Memory B cell (primary cell): ENCODE measurements around the gene MAGI1.
"Not testable (repeated sequence)": the region's sequence is repeated elsewhere in the genome, so short reads cannot be mapped to it uniquely, and the experiment has no call there.

Experiments used
- ATAC-seq: fragments of 150-1000 bp; cut with Tn5 transposase; 2 replicates; pipeline ENCODE4 v1.10.0; 2021; ENCODE audit warnings: low read depth, mild to moderate bottlenecking, moderate library complexity
- DNase-seq, 2 donors: peaks; one replicate each; pipeline ENCODE4 v3.0.0; 2022; ENCODE audit warnings: low spot score in 2 of 2
- H3K27ac Mint-ChIP-seq: one replicate; pipeline ENCODE4 v1.8.0; 2022; ENCODE audit warnings: mild to moderate bottlenecking, moderate library complexity, mixed read lengths
- H3K27me3 Mint-ChIP-seq: one replicate; pipeline ENCODE4 v1.8.0; 2022; ENCODE audit warnings: mixed read lengths
- H3K36me3 Mint-ChIP-seq: one replicate; pipeline ENCODE4 v1.8.0; 2022; ENCODE audit warnings: mild to moderate bottlenecking, mixed read lengths
- H3K4me1 Mint-ChIP-seq: one replicate; pipeline ENCODE4 v1.8.0; 2022; ENCODE audit warnings: mixed read lengths
- H3K4me3 Mint-ChIP-seq: one replicate; pipeline ENCODE4 v1.8.0; 2022; ENCODE audit warnings: mild to moderate bottlenecking, moderate library complexity, mixed read lengths
- H3K9me3 Mint-ChIP-seq: one replicate; pipeline ENCODE4 v1.8.0; 2022; ENCODE audit warnings: mixed read lengths

MAGI1 gene

GRCh38 chr3:65899226-65899625, 139.5 kb downstream of the MAGI1 start:
- Mint-ChIP-seq H3K4me3 (no peak overlapping the region), H3K4me1 (no peaks in the 10 kb centered on the region), H3K9me3 (no peaks in the 10 kb centered on the region), H3K36me3 (no peaks in the 10 kb centered on the region), H3K27ac (no peak overlapping the region), H3K27me3 (no peaks in the 10 kb centered on the region)
- no peak for ATAC-seq
- DNase-seq, result no peak

- Mint-ChIP-seq H3K27me3 (no peaks in the 10 kb centered on the region), H3K9me3 (no peaks in the 10 kb centered on the region), H3K4me1 (no peaks in the 10 kb centered on the region), H3K4me3 (no peak overlapping the region), H3K36me3 (no peaks in the 10 kb centered on the region), H3K27ac (no peak overlapping the region)
- ATAC-seq (no peak), DNase-seq (no peak)
Observed at GRCh38 chr3:65897766-65898165, 141.0 kb downstream of the MAGI1 start.

GRCh38 chr3:65896321-65896720, 142.4 kb downstream of the MAGI1 start:
- ATAC-seq (no peak), DNase-seq (no peak)
- no peak overlapping the region for H3K4me3 Mint-ChIP-seq
- H3K9me3 Mint-ChIP-seq, result no peaks in the 10 kb centered on the region
- H3K27ac Mint-ChIP-seq, result no peak overlapping the region
- no peaks in the 10 kb centered on the region for H3K4me1 Mint-ChIP-seq
- H3K27me3 Mint-ChIP-seq, result no peaks in the 10 kb centered on the region
- no peaks in the 10 kb centered on the region for H3K36me3 Mint-ChIP-seq

GRCh38 chr3:65894679-65895453, 143.9 kb downstream of the MAGI1 start:
- DNase-seq (no peak), ATAC-seq (no peak)
- no peaks in the 10 kb centered on the region for H3K27me3 Mint-ChIP-seq
- no peak overlapping the region for H3K27ac Mint-ChIP-seq
- H3K4me1 Mint-ChIP-seq, result no peaks in the 10 kb centered on the region
- H3K4me3 Mint-ChIP-seq, result no peak overlapping the region
- H3K36me3 Mint-ChIP-seq, result no peaks in the 10 kb centered on the region
- H3K9me3 Mint-ChIP-seq, result peaks cover 3% of the 10 kb centered on the region

GRCh38 chr3:65894126-65894525, 144.6 kb downstream of the MAGI1 start:
- DNase-seq (no peak), ATAC-seq (no peak)
- Mint-ChIP-seq H3K4me3 (no peak overlapping the region), H3K27ac (no peak overlapping the region), H3K27me3 (no peaks in the 10 kb centered on the region), H3K36me3 (no peaks in the 10 kb centered on the region), H3K9me3 (peaks cover 3% of the 10 kb centered on the region), H3K4me1 (no peaks in the 10 kb centered on the region)

GRCh38 chr3:65893631-65894030, 145.1 kb downstream of the MAGI1 start:
- no peak overlapping the region for H3K27ac Mint-ChIP-seq
- DNase-seq, result no peak
- no peaks in the 10 kb centered on the region for H3K4me1 Mint-ChIP-seq
- peaks cover 3% of the 10 kb centered on the region for H3K9me3 Mint-ChIP-seq
- H3K36me3 Mint-ChIP-seq, result no peaks in the 10 kb centered on the region
- no peak overlapping the region for H3K4me3 Mint-ChIP-seq
- no peak for ATAC-seq
- H3K27me3 Mint-ChIP-seq, result no peaks in the 10 kb centered on the region

- H3K4me3 Mint-ChIP-seq, H3K27ac Mint-ChIP-seq, H3K9me3 Mint-ChIP-seq, ATAC-seq, H3K4me1 Mint-ChIP-seq, H3K27me3 Mint-ChIP-seq, DNase-seq, H3K36me3 Mint-ChIP-seq: not testable (repeated sequence)
Observed at GRCh38 chr3:65891477-65891876, 147.2 kb downstream of the MAGI1 start.

- Mint-ChIP-seq H3K27ac (no peak overlapping the region), H3K4me1 (no peaks in the 10 kb centered on the region), H3K4me3 (no peak overlapping the region), H3K36me3 (no peaks in the 10 kb centered on the region), H3K27me3 (peaks cover 1% of the 10 kb centered on the region), H3K9me3 (peaks cover 4% of the 10 kb centered on the region)
- DNase-seq (no peak), ATAC-seq (no peak)
Observed at GRCh38 chr3:65890328-65890727, 148.4 kb downstream of the MAGI1 start.

GRCh38 chr3:65889707-65890099, 149.0 kb downstream of the MAGI1 start:
- no peaks in the 10 kb centered on the region for H3K4me1 Mint-ChIP-seq
- no peak for ATAC-seq
- DNase-seq, result no peak
- H3K36me3 Mint-ChIP-seq, result no peaks in the 10 kb centered on the region
- H3K27ac Mint-ChIP-seq, result no peak overlapping the region
- no peak overlapping the region for H3K4me3 Mint-ChIP-seq
- peaks cover 1% of the 10 kb centered on the region for H3K27me3 Mint-ChIP-seq
- peaks cover 4% of the 10 kb centered on the region for H3K9me3 Mint-ChIP-seq

GRCh38 chr3:65888980-65889706, 149.6 kb downstream of the MAGI1 start:
- Mint-ChIP-seq H3K27ac (no peak overlapping the region), H3K27me3 (peaks cover 1% of the 10 kb centered on the region), H3K4me1 (no peaks in the 10 kb centered on the region), H3K36me3 (no peaks in the 10 kb centered on the region), H3K4me3 (no peak overlapping the region), H3K9me3 (peaks cover 4% of the 10 kb centered on the region)
- DNase-seq (no peak), ATAC-seq (no peak)

- no peaks in the 10 kb centered on the region for H3K4me1 Mint-ChIP-seq
- H3K36me3 Mint-ChIP-seq, result no peaks in the 10 kb centered on the region
- H3K4me3 Mint-ChIP-seq, result no peak overlapping the region
- H3K9me3 Mint-ChIP-seq, result peaks cover 4% of the 10 kb centered on the region
- DNase-seq (no peak), ATAC-seq (no peak)
- H3K27me3 Mint-ChIP-seq, result peaks cover 1% of the 10 kb centered on the region
- no peak overlapping the region for H3K27ac Mint-ChIP-seq
Observed at GRCh38 chr3:65888196-65888595, 150.5 kb downstream of the MAGI1 start.

GRCh38 chr3:65886391-65886790, 152.3 kb downstream of the MAGI1 start:
- Mint-ChIP-seq H3K27me3 (peaks cover 3% of the 10 kb centered on the region), H3K9me3 (peaks cover 6% of the 10 kb centered on the region)

GRCh38 chr3:65884071-65884470, 154.6 kb downstream of the MAGI1 start:
- Mint-ChIP-seq H3K27me3 (peaks cover 3% of the 10 kb centered on the region), H3K4me1 (no peaks in the 10 kb centered on the region), H3K4me3 (no peak overlapping the region), H3K36me3 (no peaks in the 10 kb centered on the region), H3K27ac (no peak overlapping the region), H3K9me3 (peaks cover 3% of the 10 kb centered on the region)
- DNase-seq, result no peak
- no peak for ATAC-seq

More at GRCh38 chr3:65886391-65886790, 152.3 kb downstream of the MAGI1 start:
- ATAC-seq, result no peak
- no peak for DNase-seq
- H3K4me1 Mint-ChIP-seq, result no peaks in the 10 kb centered on the region
- H3K27ac Mint-ChIP-seq, result no peak overlapping the region
- no peaks in the 10 kb centered on the region for H3K36me3 Mint-ChIP-seq
- H3K4me3 Mint-ChIP-seq, result no peak overlapping the region

- Mint-ChIP-seq H3K9me3 (peaks cover 3% of the 10 kb centered on the region), H3K27ac (no peak overlapping the region), H3K4me3 (no peak overlapping the region), H3K4me1 (no peaks in the 10 kb centered on the region), H3K36me3 (no peaks in the 10 kb centered on the region), H3K27me3 (peaks cover 3% of the 10 kb centered on the region)
- DNase-seq (no peak), ATAC-seq (no peak)
Observed at GRCh38 chr3:65883613-65884012, 155.1 kb downstream of the MAGI1 start.

- no peak for DNase-seq
- Mint-ChIP-seq H3K36me3 (no peaks in the 10 kb centered on the region), H3K9me3 (peaks cover 2% of the 10 kb centered on the region), H3K4me3 (no peak overlapping the region), H3K27me3 (peaks cover 1% of the 10 kb centered on the region), H3K27ac (no peak overlapping the region), H3K4me1 (no peaks in the 10 kb centered on the region)
- ATAC-seq, result no peak
Observed at GRCh38 chr3:65880350-65880749, 158.4 kb downstream of the MAGI1 start.
